HEK293 (cell line): Measurements from ENCODE around the gene PHKA1.

Experiments used
- CTCF ChIP-seq: fragments of 450-650 bp; formaldehyde crosslinking; IDR thresholded peaks from 2 replicates; pipeline ENCODE4 v1.5.1; 2016; ENCODE audit warnings: missing biosample characterization, missing genetic modification characterization
- KLF1 ChIP-seq: fragments of 450-650 bp; formaldehyde crosslinking; IDR thresholded peaks from 2 replicates; pipeline ENCODE4 v1.5.1; 2016; ENCODE audit warnings: missing biosample characterization, missing genetic modification characterization
- PRDM10 ChIP-seq: fragments of 450-650 bp; formaldehyde crosslinking; IDR thresholded peaks from 2 replicates; pipeline ENCODE4 v1.5.1; 2016; ENCODE audit warnings: missing biosample characterization, missing genetic modification characterization
- ZNF16 ChIP-seq: fragments of 450-650 bp; formaldehyde crosslinking; IDR thresholded peaks from 2 replicates; pipeline ENCODE4 v1.5.1; 2016; ENCODE audit warnings: low read depth, missing biosample characterization, missing genetic modification characterization
- ZNF558 ChIP-seq: fragments of 450-650 bp; formaldehyde crosslinking; IDR thresholded peaks from 2 replicates; pipeline ENCODE4 v1.5.1; 2016; ENCODE audit warnings: missing biosample characterization, missing genetic modification characterization
- ZNF768 ChIP-seq: fragments of 450-650 bp; formaldehyde crosslinking; IDR thresholded peaks from 2 replicates; pipeline ENCODE4 v1.5.1; 2018; ENCODE audit warnings: missing biosample characterization, mild to moderate bottlenecking, missing genetic modification characterization

- TF ChIP-seq KLF1 (tag by site-specific recombination) (no peak), PRDM10 (tag by site-specific recombination) (no peak), CTCF (tag by site-specific recombination) (no peak), ZNF16 (tag by site-specific recombination) (no peak), ZNF558 (tag by site-specific recombination) (no peak), ZNF768 (tag by site-specific recombination) (no peak)
These were observed 110.0 kb downstream of the PHKA1 start for GRCh38 chrX:72604112-72604511.
